Retina (tissue), 1 donor: ENCODE data around the gene SMARCAD1.
"Not testable (repeated sequence)": the region's sequence is repeated elsewhere in the genome, so short reads cannot be mapped to it uniquely, and the experiment has no call there.

Experiments
- DNase-seq: peaks from one replicate; pipeline ENCODE4 v3.0.0-alpha.2; 2016

The SMARCAD1 gene

DNA sequence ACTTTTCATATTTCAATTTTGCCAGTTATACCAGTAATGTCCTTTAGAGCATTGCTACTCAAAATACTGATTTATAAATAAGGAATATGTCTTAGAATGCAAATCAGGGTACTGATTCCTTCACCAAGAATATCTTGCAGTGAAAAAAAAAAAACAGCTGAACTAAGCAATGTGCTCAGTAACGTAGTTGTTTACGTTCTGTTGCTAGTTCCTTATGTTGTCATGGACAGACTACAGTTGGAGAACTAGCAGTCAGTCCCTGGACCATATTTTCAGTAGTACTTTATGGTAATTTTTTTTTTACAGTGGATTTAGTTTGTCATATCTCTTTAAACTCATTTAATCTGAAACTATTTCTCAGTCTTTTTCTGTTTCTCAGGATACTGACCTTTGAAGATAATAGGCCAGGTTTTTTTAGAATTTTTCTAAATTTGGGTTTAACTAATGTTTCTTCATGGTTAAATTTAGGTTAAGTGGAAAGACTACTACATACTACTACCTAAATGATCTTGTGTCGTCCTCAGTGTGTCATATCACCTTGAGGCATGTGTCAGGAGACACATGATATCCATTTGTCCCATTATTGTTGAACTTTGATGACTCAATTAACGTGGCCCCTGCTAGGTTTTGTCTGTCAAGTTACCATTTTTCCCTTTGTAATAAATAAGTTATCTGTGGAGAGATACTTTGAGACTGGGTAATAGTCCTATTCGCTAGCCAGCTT is 21.0 kb downstream of the SMARCAD1 start:
- DNase-seq, result no peak

- DNase-seq, result no peak
Observed at GRCh38 chr4:94232519-94232918, 24.9 kb downstream of the SMARCAD1 start.

DNA sequence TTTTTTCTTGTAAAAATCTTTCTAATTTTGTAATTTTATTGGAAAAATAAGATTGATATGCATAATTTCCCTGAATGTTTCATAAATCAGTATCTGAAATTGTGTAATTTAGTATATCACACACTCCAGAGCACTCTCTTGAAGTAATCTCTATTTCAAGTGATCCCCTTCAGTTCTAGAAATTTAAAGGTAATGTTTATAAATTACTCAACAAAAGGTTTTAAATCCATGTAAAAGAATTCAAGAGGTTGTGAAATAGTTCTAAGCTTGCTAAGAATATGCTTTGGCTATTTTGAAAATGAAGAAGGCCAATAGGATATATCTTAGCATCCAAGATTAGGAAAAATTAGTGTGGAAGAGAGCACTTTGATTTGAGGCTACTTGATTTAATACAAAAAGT is 28.2 kb downstream of the SMARCAD1 start:
- DNase-seq, result no peak

GRCh38 chr4:94237271-94237670 is 29.6 kb downstream of the SMARCAD1 start:
- no peak for DNase-seq

- DNase-seq, result no peak
Observed at GRCh38 chr4:94238160-94238559, 30.5 kb downstream of the SMARCAD1 start.

DNA sequence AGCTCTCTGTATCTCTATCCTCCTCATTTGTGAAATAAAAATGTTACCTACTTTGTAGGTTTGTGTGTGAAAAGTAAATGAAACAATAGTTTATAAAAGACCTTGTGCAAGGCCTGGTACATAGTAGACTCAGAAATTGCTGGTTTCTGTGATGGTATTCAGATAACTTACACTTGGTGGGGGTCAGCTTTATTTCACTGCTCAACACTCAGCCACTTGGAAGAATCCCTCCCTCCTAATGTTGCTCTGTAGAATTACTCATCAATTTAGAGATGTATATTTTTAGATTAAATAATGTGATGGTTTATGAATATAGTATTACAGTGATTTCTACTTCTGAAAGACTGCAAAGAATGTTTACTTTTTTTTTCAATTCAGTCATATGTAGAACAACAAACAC is 32.7 kb downstream of the SMARCAD1 start:
- DNase-seq, result no peak

GRCh38 chr4:94244087-94244828 is 36.6 kb downstream of the SMARCAD1 start:
- DNase-seq, result no peak

DNA sequence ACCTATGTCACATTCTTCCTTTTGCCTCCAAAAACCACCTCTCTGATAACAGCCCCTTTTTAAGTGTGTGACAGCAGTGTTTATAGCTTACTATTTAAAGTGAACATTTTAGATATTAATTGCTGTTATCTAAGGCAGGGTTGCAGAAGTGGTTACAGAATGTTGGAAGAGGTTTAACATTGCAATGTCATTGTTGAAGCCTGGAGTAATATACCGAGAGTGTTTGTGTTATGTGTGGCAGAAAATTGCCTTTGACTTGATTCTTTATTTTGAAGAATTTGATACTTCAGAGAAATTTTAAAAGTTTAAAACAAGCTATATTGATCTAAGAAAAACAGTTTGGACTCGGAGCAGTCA is 37.1 kb downstream of the SMARCAD1 start:
- DNase-seq, result no peak

GRCh38 chr4:94251094-94251493 is 43.4 kb downstream of the SMARCAD1 start:
- DNase-seq, result no peak

- DNase-seq, result peak; percentile 9
Observed at GRCh38 chr4:94253036-94253435, 45.4 kb downstream of the SMARCAD1 start.

GRCh38 chr4:94256144-94256783 is 48.6 kb downstream of the SMARCAD1 start:
- DNase-seq, result no peak

- no peak for DNase-seq
Observed at GRCh38 chr4:94256828-94257227, 49.2 kb downstream of the SMARCAD1 start.

DNA sequence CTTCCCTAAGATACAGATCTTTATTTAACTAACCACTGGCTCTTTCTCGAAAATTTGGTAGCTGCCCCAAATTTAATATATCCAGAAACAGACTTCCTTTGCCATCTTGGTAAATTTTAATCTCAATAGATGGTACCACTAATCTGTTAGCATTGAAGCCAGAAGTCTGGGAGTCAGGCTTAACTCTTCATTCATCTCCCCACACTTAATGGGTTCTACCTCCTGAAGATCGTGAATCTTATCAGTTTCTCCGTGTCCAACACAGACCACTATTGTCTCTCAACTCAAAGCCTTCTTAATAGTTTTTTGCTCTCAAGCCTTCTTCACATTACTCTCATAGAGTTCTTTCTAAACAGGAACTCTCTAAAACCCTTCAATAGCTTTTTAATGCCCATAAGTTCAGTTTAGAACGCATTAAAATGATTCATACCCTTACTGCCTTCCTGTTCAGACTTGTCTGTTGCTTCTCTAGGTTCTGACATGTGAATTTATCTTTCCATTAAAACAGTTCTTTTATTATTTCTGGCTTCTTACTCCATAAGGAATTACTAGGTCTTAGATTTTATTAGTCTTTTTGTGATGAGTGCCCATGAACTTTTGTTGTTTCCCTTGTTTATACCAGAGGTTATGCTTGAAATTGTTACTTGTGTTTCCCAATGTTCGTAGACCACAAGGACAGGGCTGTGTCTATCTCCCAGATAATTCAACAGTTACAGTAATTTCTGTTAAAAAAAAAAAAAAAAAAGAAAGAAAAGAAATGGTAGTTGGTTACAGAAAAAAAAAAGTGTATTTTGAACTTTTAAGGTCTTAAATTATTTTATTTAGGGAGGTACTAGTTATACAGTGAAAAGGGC is 54.7 kb downstream of the SMARCAD1 start:
- no peak for DNase-seq

- DNase-seq, result no peak
Observed at GRCh38 chr4:94267037-94267436, 59.4 kb downstream of the SMARCAD1 start.

GRCh38 chr4:94271248-94271647 is 63.6 kb downstream of the SMARCAD1 start:
- DNase-seq, result no peak

DNA sequence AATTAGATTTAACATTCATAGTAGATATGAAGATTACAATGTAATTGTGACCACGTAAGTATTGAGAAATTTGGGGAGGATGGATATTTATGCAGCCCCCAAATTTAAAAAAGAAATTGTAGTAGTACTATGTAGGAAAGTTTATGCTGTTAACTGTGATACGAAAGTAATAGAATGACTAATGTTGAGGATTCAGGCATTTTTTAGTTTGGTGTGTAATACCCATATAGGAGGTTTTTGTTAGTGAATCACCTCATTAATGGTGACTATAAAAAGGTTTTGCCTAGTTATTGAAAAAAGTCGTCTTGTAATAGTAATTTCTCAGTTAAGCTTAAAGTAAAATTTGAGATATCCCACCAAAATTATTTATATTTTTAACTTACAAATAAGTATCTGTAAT is 67.2 kb downstream of the SMARCAD1 start:
- no peak for DNase-seq

GRCh38 chr4:94276204-94276603 is 68.5 kb downstream of the SMARCAD1 start:
- DNase-seq, result no peak

- DNase-seq, result no peak
Observed at GRCh38 chr4:94277534-94277933, 69.9 kb downstream of the SMARCAD1 start.

DNA sequence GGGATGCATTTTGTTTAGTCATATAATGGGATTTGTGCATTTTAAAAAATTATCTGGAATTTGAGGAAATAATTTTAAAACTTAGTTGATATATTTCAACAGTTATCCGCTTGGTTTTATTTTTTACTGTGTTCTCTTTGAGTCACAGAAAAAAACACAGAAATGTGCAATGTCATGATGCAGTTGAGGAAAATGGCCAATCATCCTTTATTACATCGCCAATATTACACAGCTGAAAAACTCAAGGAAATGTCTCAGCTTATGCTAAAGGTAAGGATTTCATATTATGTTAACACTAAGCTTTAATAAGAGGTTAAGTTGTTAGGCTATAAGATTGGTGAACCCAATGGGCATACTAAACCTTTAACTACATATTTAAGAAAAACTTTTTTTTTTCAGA is 71.1 kb downstream of the SMARCAD1 start:
- DNase-seq, result no peak

- DNase-seq, result no peak
Observed at GRCh38 chr4:94284889-94285288, 77.2 kb downstream of the SMARCAD1 start.

DNA sequence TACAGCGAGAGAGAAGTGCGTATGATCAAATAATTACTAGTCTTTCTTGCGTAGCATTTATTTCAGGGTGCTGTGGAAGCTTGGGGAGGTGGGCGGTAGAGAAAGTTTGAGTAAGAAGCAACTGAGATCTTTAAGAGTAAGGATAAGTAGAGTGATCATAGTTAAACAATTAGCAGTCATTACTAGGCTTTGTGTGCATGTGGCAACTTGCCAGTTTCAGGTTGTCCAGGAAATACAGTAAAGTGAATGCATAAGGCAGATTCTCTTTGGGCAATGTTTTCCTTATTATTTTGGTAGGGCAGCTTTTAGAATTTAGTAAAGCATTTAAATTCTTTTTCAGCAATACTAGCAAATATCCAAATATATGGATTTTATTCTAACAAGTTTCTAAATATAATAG is 78.0 kb downstream of the SMARCAD1 start:
- DNase-seq, result no peak

GRCh38 chr4:94290245-94290644 is 82.6 kb downstream of the SMARCAD1 start:
- DNase-seq, result peak; percentile 22

DNA sequence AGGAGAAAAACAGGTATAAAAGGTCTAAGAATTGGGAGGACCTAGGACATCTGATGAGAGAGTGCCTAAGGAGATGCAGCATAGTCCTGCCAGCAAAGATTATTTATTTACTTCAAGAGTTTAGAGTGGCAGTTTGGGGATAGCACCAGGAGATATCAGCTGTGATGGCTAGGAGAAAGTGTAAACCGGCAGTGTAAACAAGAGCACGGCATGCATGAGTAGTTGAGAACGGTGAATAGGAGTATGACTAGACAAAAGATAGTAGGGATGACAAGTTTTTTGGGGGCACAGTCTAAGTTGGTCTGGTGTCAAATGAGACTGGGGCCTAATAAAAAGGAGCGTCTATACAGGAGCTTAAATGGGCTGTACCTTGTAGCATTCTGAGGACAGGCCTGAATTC is 86.3 kb downstream of the SMARCAD1 start:
- DNase-seq, result not testable (repeated sequence)
